ENCODE measurements around the gene BRICD5.

DNA sequence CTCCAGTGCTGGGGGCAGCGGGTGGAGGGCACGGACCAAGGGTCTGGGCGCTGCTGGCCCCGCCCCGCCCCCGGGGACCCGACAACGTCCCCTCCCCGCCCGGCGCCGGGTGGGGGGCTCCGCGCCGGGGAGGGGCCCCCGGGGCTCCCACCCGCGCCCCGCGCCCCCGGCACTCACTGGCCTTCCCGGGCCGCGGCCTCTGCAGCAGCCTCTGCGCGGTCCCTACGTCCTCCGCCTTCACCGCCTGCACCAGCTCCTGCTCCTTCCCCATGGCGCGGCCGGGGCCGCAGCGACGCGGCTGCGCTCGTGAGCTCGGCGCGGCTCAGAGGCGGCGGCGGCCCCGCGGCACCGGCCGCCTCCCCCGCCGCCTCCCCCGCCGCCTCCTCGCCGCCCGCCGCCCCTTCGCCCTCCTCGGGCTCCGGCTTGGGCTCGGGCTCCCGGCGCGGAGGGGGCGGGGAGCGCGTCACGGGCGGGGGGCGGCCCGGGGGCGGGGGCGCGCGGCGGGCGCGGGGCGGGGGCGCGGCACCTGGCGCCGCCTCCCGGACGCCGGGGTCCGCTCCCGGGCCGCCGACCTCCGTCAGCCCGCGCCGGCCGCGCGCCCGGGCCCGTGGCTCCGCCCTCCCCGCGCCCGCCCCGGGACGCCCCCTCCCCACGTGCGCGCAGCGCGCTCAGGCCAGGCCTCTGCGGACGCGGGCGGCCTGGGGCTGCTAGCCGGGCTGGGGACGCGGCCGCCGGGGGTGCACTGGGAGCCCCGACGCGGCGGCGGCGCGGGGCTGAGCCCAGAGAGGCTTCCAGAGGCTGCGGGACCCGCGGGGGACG lies 14.3 kb downstream of the BRICD5 start, which contains the start of gene CASKIN1:
- TF ChIP-seq, protein P1, sequence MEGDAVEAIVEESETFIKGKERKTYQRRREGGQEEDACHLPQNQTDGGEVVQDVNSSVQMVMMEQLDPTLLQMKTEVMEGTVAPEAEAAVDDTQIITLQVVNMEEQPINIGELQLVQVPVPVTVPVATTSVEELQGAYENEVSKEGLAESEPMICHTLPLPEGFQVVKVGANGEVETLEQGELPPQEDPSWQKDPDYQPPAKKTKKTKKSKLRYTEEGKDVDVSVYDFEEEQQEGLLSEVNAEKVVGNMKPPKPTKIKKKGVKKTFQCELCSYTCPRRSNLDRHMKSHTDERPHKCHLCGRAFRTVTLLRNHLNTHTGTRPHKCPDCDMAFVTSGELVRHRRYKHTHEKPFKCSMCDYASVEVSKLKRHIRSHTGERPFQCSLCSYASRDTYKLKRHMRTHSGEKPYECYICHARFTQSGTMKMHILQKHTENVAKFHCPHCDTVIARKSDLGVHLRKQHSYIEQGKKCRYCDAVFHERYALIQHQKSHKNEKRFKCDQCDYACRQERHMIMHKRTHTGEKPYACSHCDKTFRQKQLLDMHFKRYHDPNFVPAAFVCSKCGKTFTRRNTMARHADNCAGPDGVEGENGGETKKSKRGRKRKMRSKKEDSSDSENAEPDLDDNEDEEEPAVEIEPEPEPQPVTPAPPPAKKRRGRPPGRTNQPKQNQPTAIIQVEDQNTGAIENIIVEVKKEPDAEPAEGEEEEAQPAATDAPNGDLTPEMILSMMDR (IDR thresholded peaks at IDR 0.05), result no peak
- TF ChIP-seq POLR2A (IDR thresholded peaks at IDR 0.05), result no peak

Data from thyroid gland (tissue), 4 donors.